Sigmoid colon (tissue), 7 donors: ENCODE results near the gene APBA1. TPM values are rescaled to one million over a fixed set of nuclear protein-coding genes. Genes with fewer than 3 reads are reported as not detected.

Source experiments
- DNase-seq: peaks from one replicate; pipeline ENCODE4 v3.0.0-alpha.2; 2019
- H3K27ac ChIP-seq, 4 donors: fragments of 200-600 bp; sonication (generic); one replicate each; pipeline ENCODE4 v1.5.1; 2016 to 2019; ENCODE audit warnings: mild to moderate bottlenecking in 1 of 4
- H3K27me3 ChIP-seq, 3 donors: fragments of 200-600 bp; sonication (generic); one replicate each; pipeline ENCODE4 v1.5.1; 2019; ENCODE audit warnings: mild to moderate bottlenecking in 1 of 3
- H3K36me3 ChIP-seq, 4 donors: fragments of 200-600 bp; sonication (generic); one replicate each; pipeline ENCODE4 v1.5.1; 2016 to 2019
- H3K4me1 ChIP-seq, 4 donors: fragments of 200-600 bp; sonication (generic); one replicate each; pipeline ENCODE4 v1.5.1; 2017 to 2019
- H3K4me3 ChIP-seq, 4 donors: fragments of 200-600 bp; sonication (generic); one replicate each; pipeline ENCODE4 v1.5.1; 2017 to 2019; ENCODE audit warnings: mild to moderate bottlenecking in 2 of 4, moderate library complexity in 1 of 4
- H3K9me3 ChIP-seq, 4 donors: fragments of 200-600 bp in 3 of 4; sonication (generic) in 3 of 4; one replicate each; pipeline versions ENCODE4 v1.5.1 to v1.6.1; 2013 to 2019
- CTCF ChIP-seq, 4 experiments: fragments of 450-650 bp in 3 of 4; fragments of 200-600 bp in 1 of 4; IDR thresholded peaks; one replicate each; pipeline ENCODE4 v1.5.1; 2016 to 2019; ENCODE audit warnings: antibody characterized with exemption in 4 of 4, mild to moderate bottlenecking in 3 of 4, moderate library complexity in 2 of 4
- EP300 ChIP-seq, 4 donors: sonication (generic); formaldehyde crosslinking; IDR thresholded peaks; one replicate each; pipeline ENCODE4 v1.6.1; 2017; ENCODE audit warnings: antibody characterized with exemption in 4 of 4
- POLR2A ChIP-seq, 2 donors: fragments of 450-650 bp; IDR thresholded peaks; one replicate each; pipeline ENCODE4 v1.6.1; 2016; ENCODE audit warnings: antibody characterized with exemption in 2 of 2, mild to moderate bottlenecking in 2 of 2, moderate library complexity in 2 of 2
- POLR2AphosphoS5 ChIP-seq, 4 donors: sonication (generic); formaldehyde crosslinking; IDR thresholded peaks; one replicate each; pipeline ENCODE4 v1.6.1; 2017; ENCODE audit warnings: antibody characterized with exemption in 4 of 4
- WGBS, 2 donors: extraction: QIAGEN DNeasy Blood & Tissue Kit; methylation state at CpG; one replicate each; pipeline ENCODE4 v1.1.7; 2013; 5-methylcytosine and 5-hydroxymethylcytosine counted together
- intact Hi-C: fragments of 100-400 bp; cut with DNase I; formaldehyde crosslinking; loops from one replicate; pipeline ENCODE4 v1.15.1; 2023
- polyA plus RNA-seq, 3 donors: library from polyadenylated mRNA; stranded (reverse); fragments of 200-250 nt; gene quantifications; one replicate each; pipeline ENCODE4 v1.2.3, GENCODE V29; 2013
- total RNA-seq, 4 donors: library from RNA; depleted of rRNA; stranded (reverse); fragments of >200 nt; gene quantifications; one replicate each; pipeline ENCODE4 v1.1.0, GENCODE V29; 2016
- donor health status: healthy with polysubstance abuse.
- donor health status: Bipolar disorder and iron deficiency.
- donor health status: healthy.

Gene APBA1
- total and polyA plus RNA-seq, 7 donors = 1.7 to 6.7 (median 4.2) TPM

GRCh38 chr9:69580582-69581214 is 91.5 kb downstream of the APBA1 start:
- H3K27me3 ChIP-seq = no peaks in the 10 kb centered on the region
- intact Hi-C loops = no loop called here
- no peaks in the 10 kb centered on the region for H3K36me3 ChIP-seq
- 65 to 82% methylated on average over 5 of the region's 5 CpGs for WGBS, 2 donors
- H3K27ac ChIP-seq = no peak overlapping the region
- no peaks in the 10 kb centered on the region for H3K9me3 ChIP-seq
- DNase-seq = no peak
- TF ChIP-seq CTCF (IDR thresholded peaks at IDR 0.05) = no peak
- no peak for TF ChIP-seq POLR2A (IDR thresholded peaks at IDR 0.05)
- no peak for TF ChIP-seq EP300 (IDR thresholded peaks at IDR 0.05)
- TF ChIP-seq POLR2AphosphoS5 (IDR thresholded peaks at IDR 0.05) = no peak
- no peak overlapping the region for H3K4me3 ChIP-seq
- no peaks in the 10 kb centered on the region for H3K4me1 ChIP-seq

GRCh38 chr9:69579760-69580581 is 92.2 kb downstream of the APBA1 start:
- TF ChIP-seq POLR2AphosphoS5 (IDR thresholded peaks at IDR 0.05) (no peak), CTCF (IDR thresholded peaks at IDR 0.05) (no peak), EP300 (IDR thresholded peaks at IDR 0.05) (no peak), POLR2A (IDR thresholded peaks at IDR 0.05) (no peak)
- intact Hi-C loops = no loop called here
- no peaks in the 10 kb centered on the region for H3K27me3 ChIP-seq
- no peak overlapping the region for H3K27ac ChIP-seq
- H3K36me3 ChIP-seq = no peaks in the 10 kb centered on the region
- WGBS, 2 donors = 41 to 65% methylated on average over 5 of the region's 5 CpGs
- no peaks in the 10 kb centered on the region for H3K4me1 ChIP-seq
- DNase-seq = no peak
- H3K9me3 ChIP-seq = no peaks in the 10 kb centered on the region
- no peak overlapping the region for H3K4me3 ChIP-seq

- no peaks in the 10 kb centered on the region for H3K27me3 ChIP-seq
- no peak for DNase-seq
- H3K9me3 ChIP-seq = no peaks in the 10 kb centered on the region
- no peak overlapping the region for H3K4me3 ChIP-seq
- no peaks in the 10 kb centered on the region for H3K4me1 ChIP-seq
- intact Hi-C loops = no loop called here
- no peak for TF ChIP-seq CTCF (IDR thresholded peaks at IDR 0.05)
- 62 to 85% methylated on average over 6 of the region's 6 CpGs for WGBS, 2 donors
- H3K27ac ChIP-seq = no peak overlapping the region
- H3K36me3 ChIP-seq = no peaks in the 10 kb centered on the region
Observed at GRCh38 chr9:69579032-69579758, 93.0 kb downstream of the APBA1 start.

- no peak for DNase-seq
- TF ChIP-seq CTCF (IDR thresholded peaks at IDR 0.05) = no peak
- TF ChIP-seq POLR2A (IDR thresholded peaks at IDR 0.05) = no peak
- TF ChIP-seq POLR2AphosphoS5 (IDR thresholded peaks at IDR 0.05) = no peak
- no peak for TF ChIP-seq EP300 (IDR thresholded peaks at IDR 0.05)
Observed at GRCh38 chr9:69578026-69578425, 94.1 kb downstream of the APBA1 start.

More at GRCh38 chr9:69578026-69578425, 94.1 kb downstream of the APBA1 start:
- Histone ChIP-seq H3K9me3 (no peaks in the 10 kb centered on the region), H3K4me3 (no peak overlapping the region), H3K4me1 (no peaks in the 10 kb centered on the region), H3K27me3 (no peaks in the 10 kb centered on the region), H3K27ac (no peak overlapping the region), H3K36me3 (no peaks in the 10 kb centered on the region)
- WGBS, 2 donors = 83 to 93% methylated on average over 3 of the region's 3 CpGs
- intact Hi-C loops = no loop called here
